Measurements from ENCODE around the gene EMP1.

DNA sequence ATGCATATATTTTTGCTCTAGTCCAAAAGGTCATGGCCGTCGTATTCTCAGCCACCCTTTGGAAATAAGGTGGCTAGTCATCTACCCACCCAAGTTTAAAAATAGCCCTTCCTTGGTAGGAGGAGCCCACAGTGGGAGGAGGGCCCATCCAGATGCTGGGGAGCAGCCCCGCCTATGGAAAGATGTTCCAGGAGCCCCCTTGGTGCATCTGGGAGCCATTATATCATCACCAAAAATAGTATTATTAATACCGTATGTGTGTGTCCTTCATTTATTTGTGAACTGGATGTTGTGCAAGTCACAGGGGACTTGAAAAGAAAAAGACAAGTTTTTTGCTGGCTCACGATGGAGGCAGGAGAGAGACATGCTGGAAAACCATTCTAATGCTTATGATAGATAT lies 34.0 kb downstream of the EMP1 start:
- no peak for TF ChIP-seq POLR2A (IDR thresholded peaks at IDR 0.05)
- TF ChIP-seq, protein P1, sequence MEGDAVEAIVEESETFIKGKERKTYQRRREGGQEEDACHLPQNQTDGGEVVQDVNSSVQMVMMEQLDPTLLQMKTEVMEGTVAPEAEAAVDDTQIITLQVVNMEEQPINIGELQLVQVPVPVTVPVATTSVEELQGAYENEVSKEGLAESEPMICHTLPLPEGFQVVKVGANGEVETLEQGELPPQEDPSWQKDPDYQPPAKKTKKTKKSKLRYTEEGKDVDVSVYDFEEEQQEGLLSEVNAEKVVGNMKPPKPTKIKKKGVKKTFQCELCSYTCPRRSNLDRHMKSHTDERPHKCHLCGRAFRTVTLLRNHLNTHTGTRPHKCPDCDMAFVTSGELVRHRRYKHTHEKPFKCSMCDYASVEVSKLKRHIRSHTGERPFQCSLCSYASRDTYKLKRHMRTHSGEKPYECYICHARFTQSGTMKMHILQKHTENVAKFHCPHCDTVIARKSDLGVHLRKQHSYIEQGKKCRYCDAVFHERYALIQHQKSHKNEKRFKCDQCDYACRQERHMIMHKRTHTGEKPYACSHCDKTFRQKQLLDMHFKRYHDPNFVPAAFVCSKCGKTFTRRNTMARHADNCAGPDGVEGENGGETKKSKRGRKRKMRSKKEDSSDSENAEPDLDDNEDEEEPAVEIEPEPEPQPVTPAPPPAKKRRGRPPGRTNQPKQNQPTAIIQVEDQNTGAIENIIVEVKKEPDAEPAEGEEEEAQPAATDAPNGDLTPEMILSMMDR (IDR thresholded peaks at IDR 0.05), result no peak
